Endothelial cell of umbilical vein (primary cell): Measurements from ENCODE around the gene ANKRD31. TPM values are rescaled to one million over a fixed set of nuclear protein-coding genes. Genes with fewer than 3 reads are reported as not detected.

Source experiments
- BruUV-seq: library from RNA; stranded (reverse); fragments of 400-500 nt; replicated peaks from 2 replicates; lab custom pipeline; 2021; lab: Mats Ljungman, UMichigan
- CTCF ChIA-PET: fragments of 300-600, 350-600 bp; sonication (Branson Sonifier 250); formaldehyde crosslinking; loops from one replicate; lab custom pipeline; 2021; ENCODE audit warnings: antibody characterized with exemption, inconsistent platforms; lab: Charles Lee
- POLR2A ChIA-PET: fragments of 300-600, 350-600 bp; sonication (Branson Sonifier 250); formaldehyde crosslinking; loops from one replicate; lab custom pipeline; 2021; ENCODE audit warnings: antibody characterized with exemption, inconsistent platforms; lab: Charles Lee
- DNase-seq: peaks from one replicate; pipeline ENCODE4 v3.0.0-alpha.2; 2011; ENCODE audit warnings: low read depth, low spot score
- FAIRE-seq: peaks from 2 replicates; lab custom pipeline; 2011; peaks lifted over from hg19 to GRCh38; lab: Jason Lieb, UNC
- H2AFZ ChIP-seq: 2 replicates; pipeline ENCODE4 v1.6.0; 2012; ENCODE audit warnings: low read depth, low read length, control low read depth, inconsistent platforms
- H3K27ac ChIP-seq: 2 replicates; pipeline ENCODE4 v1.5.1; 2011; ENCODE audit warnings: low read depth, mild to moderate bottlenecking, control low read depth, low read length, moderate library complexity; ENCODE audit not compliant: insufficient read depth
- H3K27me3 ChIP-seq, 2 experiments: 2 replicates each; pipeline versions ENCODE4 v1.6.0 to v1.6.1; 2011; ENCODE audit warnings: low read length in 2 of 2, mixed read lengths in 1 of 2; ENCODE audit not compliant: control insufficient read depth in 2 of 2, insufficient read depth in 2 of 2
- H3K36me3 ChIP-seq, 2 experiments: 2 replicates in 1 of 2; 3 replicates in 1 of 2; pipeline ENCODE4 v1.5.1; 2011; ENCODE audit warnings: low read length in 2 of 2, mild to moderate bottlenecking in 1 of 2, moderate library complexity in 1 of 2; ENCODE audit not compliant: control insufficient read depth in 2 of 2, insufficient read depth in 2 of 2; ENCODE audit errors: extremely low read depth in 1 of 2
- H3K4me1 ChIP-seq: 3 replicates; pipeline ENCODE4 v1.5.1; 2011; ENCODE audit warnings: mild to moderate bottlenecking, low read length; ENCODE audit not compliant: control insufficient read depth, insufficient read depth; ENCODE audit errors: extremely low read depth
- H3K4me2 ChIP-seq: 2 replicates; pipeline ENCODE4 v1.6.1; 2011; ENCODE audit warnings: low read length, control low read depth, mixed read lengths; ENCODE audit not compliant: insufficient read depth
- H3K4me3 ChIP-seq, 3 experiments: fragments of 200-600 bp in 1 of 3; sonication (generic), shearing (Covaris generic) in 1 of 3; replicated peaks in 1 of 3; 2 replicates each; pipeline ENCODE4 v1.5.1; 2011 to 2016; ENCODE audit warnings: control low read depth in 3 of 3, low read length in 3 of 3, mild to moderate bottlenecking in 2 of 3, inconsistent platforms in 1 of 3, low read depth in 1 of 3, moderate library complexity in 1 of 3; ENCODE audit not compliant: insufficient read depth in 1 of 3
- H3K79me2 ChIP-seq: 2 replicates; pipeline ENCODE4 v1.6.0; 2012; ENCODE audit warnings: low read length, inconsistent platforms; ENCODE audit not compliant: control insufficient read depth, insufficient read depth
- H3K9ac ChIP-seq: replicated peaks from 2 replicates; pipeline ENCODE3; 2011; ENCODE audit warnings: low read length, control low read depth; ENCODE audit not compliant: insufficient read depth; ENCODE audit errors: extremely low read depth
- H3K9me1 ChIP-seq: replicated peaks from 3 replicates; pipeline ENCODE4 v1.6.0; 2011; ENCODE audit warnings: mild to moderate bottlenecking, low read length; ENCODE audit not compliant: control insufficient read depth, insufficient read depth; ENCODE audit errors: extremely low read depth
- H3K9me3 ChIP-seq: replicated peaks from 2 replicates; pipeline ENCODE4 v1.5.1; 2012; ENCODE audit warnings: low read length, inconsistent platforms; ENCODE audit not compliant: control insufficient read depth, insufficient read depth
- H4K20me1 ChIP-seq: replicated peaks from 2 replicates; pipeline ENCODE3; 2011; ENCODE audit warnings: mild to moderate bottlenecking, low read length; ENCODE audit not compliant: control insufficient read depth, insufficient read depth; ENCODE audit errors: extremely low read depth
- EZH2 ChIP-seq: IDR thresholded peaks from 2 replicates; pipeline ENCODE4 v1.6.1; 2012; ENCODE audit warnings: borderline replicate concordance, low read depth, mild to moderate bottlenecking, moderate library complexity, low read length, inconsistent platforms; ENCODE audit not compliant: severe bottlenecking
- FOS ChIP-seq: IDR thresholded peaks from 2 replicates; pipeline ENCODE4 v1.6.1; 2011; ENCODE audit warnings: mild to moderate bottlenecking, low read length, moderate library complexity, borderline replicate concordance; ENCODE audit not compliant: insufficient read depth
- GATA2 ChIP-seq: IDR thresholded peaks from 2 replicates; pipeline ENCODE4 v1.7.0; 2011; ENCODE audit warnings: low read depth, mild to moderate bottlenecking, moderate library complexity, mixed read lengths, low read length; ENCODE audit not compliant: insufficient read length, insufficient read depth
- JUN ChIP-seq: IDR thresholded peaks from 2 replicates; pipeline ENCODE4 v1.6.1; 2011; ENCODE audit warnings: borderline replicate concordance, low read depth; ENCODE audit not compliant: insufficient read length, insufficient read depth
- MYC ChIP-seq: IDR thresholded peaks from one replicate; pipeline ENCODE4 v1.6.1; 2011; ENCODE audit warnings: mild to moderate bottlenecking, low read depth, low read length
- POLR2A ChIP-seq: IDR thresholded peaks from 2 replicates; pipeline ENCODE4 v1.6.1; 2012; ENCODE audit warnings: low read depth, mild to moderate bottlenecking, control low read depth, low read length
- POLR2AphosphoS5 ChIP-seq: IDR thresholded peaks from 2 replicates; pipeline ENCODE4 v1.6.1; 2012; ENCODE audit warnings: low read depth, mild to moderate bottlenecking, control low read depth, low read length, moderate library complexity; ENCODE audit not compliant: insufficient read depth
- dilution Hi-C: fragments of 300-500 bp; cut with MboI; formaldehyde crosslinking; loops from one replicate; pipeline ENCODE4 v1.15.0; 2019; ENCODE audit warnings: low sequenced_read_pairs; ENCODE audit not compliant: extremely low pct_ligation_motif_present
- intact Hi-C: fragments of 100-400 bp; cut with micrococcal nuclease; formaldehyde crosslinking; loops from one replicate; pipeline ENCODE4 v1.10.0; 2022
- polyA plus RNA-seq, 4 experiments: library from polyadenylated mRNA; depleted of rRNA in 3 of 4; stranded (reverse) in 3 of 4; unstranded in 1 of 4; fragments of >200 nt; gene quantifications; 2 replicates each; pipeline versions ENCODE4 v1.2.1 to v1.2.3, GENCODE V29; 2011 to 2012; ENCODE audit warnings: missing spikeins in 1 of 4
- total RNA-seq: library from RNA; stranded (reverse); gene quantifications from 2 replicates; pipeline ENCODE4 v1.2.3, GENCODE V29; 2021
- TF ChIP-seq, protein P1 (sequence below): IDR thresholded peaks from 2 replicates; pipeline ENCODE4 v1.6.1; 2011; ENCODE audit not compliant: insufficient read depth, insufficient read length
- TF ChIP-seq, protein P2 (sequence below), 2 donors: IDR thresholded peaks; 1 replicate in 1 of 2; 2 replicates in 1 of 2; pipeline ENCODE4 v1.5.1; 2011; ENCODE audit warnings: low read length in 2 of 2, mild to moderate bottlenecking in 2 of 2, moderate library complexity in 2 of 2, control low read depth in 1 of 2, inconsistent platforms in 1 of 2, low read depth in 1 of 2; ENCODE audit not compliant: insufficient read depth in 1 of 2; ENCODE audit errors: extremely low read depth in 1 of 2

Gene ANKRD31
- total and polyA plus RNA-seq, 2 donors (not counting 3 experiments of a cell fraction or from before 2014, with no cell fraction given), result not detected

DNA sequence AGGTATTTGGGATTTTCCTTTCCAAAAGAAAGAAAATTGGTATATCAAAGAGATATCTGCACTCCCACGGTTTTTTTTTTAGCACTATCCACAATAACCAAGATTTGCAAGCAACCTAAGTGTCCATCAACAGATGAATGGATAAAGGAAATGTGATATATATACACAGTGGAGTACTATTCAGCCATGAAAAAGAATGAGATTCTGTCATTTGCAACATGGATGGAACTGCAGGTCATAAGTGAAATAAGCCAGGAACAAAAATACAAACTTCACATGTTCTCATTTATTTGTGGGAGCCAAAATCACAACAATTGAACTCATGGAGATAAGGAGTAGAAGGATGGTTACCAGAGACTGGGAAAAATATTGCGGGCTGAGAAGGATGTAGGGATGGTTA, 9.8 kb downstream of the ANKRD31 start:
- no peak for TF ChIP-seq POLR2A
- TF ChIP-seq MYC, result no peak
- no peak for TF ChIP-seq POLR2AphosphoS5
- TF ChIP-seq, protein P1, sequence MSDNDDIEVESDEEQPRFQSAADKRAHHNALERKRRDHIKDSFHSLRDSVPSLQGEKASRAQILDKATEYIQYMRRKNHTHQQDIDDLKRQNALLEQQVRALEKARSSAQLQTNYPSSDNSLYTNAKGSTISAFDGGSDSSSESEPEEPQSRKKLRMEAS, result no peak
- no peak for TF ChIP-seq JUN
- no peak for TF ChIP-seq FOS
- no peak for TF ChIP-seq GATA2
- TF ChIP-seq EZH2, result no peak
- TF ChIP-seq, protein P2, sequence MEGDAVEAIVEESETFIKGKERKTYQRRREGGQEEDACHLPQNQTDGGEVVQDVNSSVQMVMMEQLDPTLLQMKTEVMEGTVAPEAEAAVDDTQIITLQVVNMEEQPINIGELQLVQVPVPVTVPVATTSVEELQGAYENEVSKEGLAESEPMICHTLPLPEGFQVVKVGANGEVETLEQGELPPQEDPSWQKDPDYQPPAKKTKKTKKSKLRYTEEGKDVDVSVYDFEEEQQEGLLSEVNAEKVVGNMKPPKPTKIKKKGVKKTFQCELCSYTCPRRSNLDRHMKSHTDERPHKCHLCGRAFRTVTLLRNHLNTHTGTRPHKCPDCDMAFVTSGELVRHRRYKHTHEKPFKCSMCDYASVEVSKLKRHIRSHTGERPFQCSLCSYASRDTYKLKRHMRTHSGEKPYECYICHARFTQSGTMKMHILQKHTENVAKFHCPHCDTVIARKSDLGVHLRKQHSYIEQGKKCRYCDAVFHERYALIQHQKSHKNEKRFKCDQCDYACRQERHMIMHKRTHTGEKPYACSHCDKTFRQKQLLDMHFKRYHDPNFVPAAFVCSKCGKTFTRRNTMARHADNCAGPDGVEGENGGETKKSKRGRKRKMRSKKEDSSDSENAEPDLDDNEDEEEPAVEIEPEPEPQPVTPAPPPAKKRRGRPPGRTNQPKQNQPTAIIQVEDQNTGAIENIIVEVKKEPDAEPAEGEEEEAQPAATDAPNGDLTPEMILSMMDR (IDR thresholded peaks at IDR 0.05; ENCODE audit: extremely low read depth in 1 of 2, insufficient read depth in 1 of 2, low read depth in 1 of 2, low read length in 2 of 2), result no peak
- POLR2A ChIA-PET, result no interaction called here
- no peak for FAIRE-seq
- no peaks in the 10 kb centered on the region for H3K27me3 ChIP-seq
- DNase-seq, result no peak
- H3K4me2 ChIP-seq, result no peak overlapping the region
- no peaks in the 10 kb centered on the region for H3K36me3 ChIP-seq
- H3K9me3 ChIP-seq, result no peaks in the 10 kb centered on the region
- no peaks in the 10 kb centered on the region for H3K79me2 ChIP-seq
- H3K9ac ChIP-seq, result no peak overlapping the region
- intact Hi-C loops, result no loop called here
- CTCF ChIA-PET, result interaction anchor here (1.3 kb wide), 1 partner anchor 10 kb away, joined by 3 read pairs; no protein-coding TSS in a partner anchor
- H3K4me3 ChIP-seq, result no peak overlapping the region
- no TSS peak for BruUV-seq
- no peaks in the 10 kb centered on the region for H3K4me1 ChIP-seq
- no peak overlapping the region for H3K27ac ChIP-seq
- dilution Hi-C loops, result no loop called here
- H2AFZ ChIP-seq, result no peak overlapping the region
- no peaks in the 10 kb centered on the region for H4K20me1 ChIP-seq
- no peaks in the 10 kb centered on the region for H3K9me1 ChIP-seq
